GM12878 (cell line): ENCODE results near the gene IRF2. TPM values are rescaled to one million over a fixed set of nuclear protein-coding genes. Genes with fewer than 3 reads are reported as not detected.
A peak's percentile ranks its signal among the peaks of the same experiment; 100 is the strongest.

Experiments used
- ATAC-seq: fragments of 200-7000 bp; cut with Tn5 transposase; 3 replicates; pipeline ENCODE4 v1.9.1; 2020; ENCODE audit warnings: mild to moderate bottlenecking, moderate library complexity
- BruUV-seq: library from RNA; stranded (reverse); fragments of 400-500 nt; replicated peaks from 2 replicates; lab custom pipeline; 2021; lab: Mats Ljungman, UMichigan
- CTCF ChIA-PET: fragments of 300-600 bp; sonication (Branson Sonifier 250); formaldehyde crosslinking; extraction: SDS; loops from one replicate; lab custom pipeline; 2021; ENCODE audit warnings: inconsistent platforms; lab: Yijun Ruan, JAX
- POLR2A ChIA-PET: fragments of 350-600 bp; formaldehyde crosslinking; extraction: SDS; loops from one replicate; lab custom pipeline; 2021; ENCODE audit warnings: inconsistent platforms; lab: Charles Lee
- RAD21 ChIA-PET: fragments of 300-600 bp; sonication (Branson Sonifier 250); formaldehyde crosslinking; loops from one replicate; lab custom pipeline; 2023; ENCODE audit warnings: antibody characterized with exemption; ENCODE audit not compliant: unreplicated experiment; lab: Charles Lee
- SMC1A ChIA-PET: fragments of 300-600 bp; sonication (Branson Sonifier 250); formaldehyde crosslinking; loops from one replicate; lab custom pipeline; 2023; ENCODE audit not compliant: unreplicated experiment, uncharacterized antibody; lab: Charles Lee
- DNase-seq: peaks from one replicate; pipeline ENCODE4 v3.0.0-alpha.2; 2011; ENCODE audit warnings: low read depth, low spot score
- FAIRE-seq: peaks from 3 replicates; lab custom pipeline; 2011; peaks lifted over from hg19 to GRCh38; lab: Jason Lieb, UNC
- H2AFZ ChIP-seq: 2 replicates; pipeline ENCODE4 v1.6.0; 2011; ENCODE audit warnings: low read depth, low read length, control low read depth; ENCODE audit not compliant: control insufficient read depth
- H3K27ac ChIP-seq: 2 replicates; pipeline ENCODE4 v1.5.1; 2011; ENCODE audit warnings: control low read depth; ENCODE audit not compliant: control insufficient read depth, insufficient read depth
- H3K27me3 ChIP-seq, 2 experiments: replicated peaks in 1 of 2; 2 replicates each; pipeline versions ENCODE4 v1.6.0 to v1.6.1; 2011; ENCODE audit warnings: low read length in 1 of 2; ENCODE audit not compliant: control insufficient read depth in 2 of 2, insufficient read depth in 2 of 2
- H3K36me3 ChIP-seq, 2 experiments: 2 replicates each; pipeline ENCODE4 v1.5.1; 2011; ENCODE audit warnings: low read length in 1 of 2; ENCODE audit not compliant: control insufficient read depth in 2 of 2, insufficient read depth in 2 of 2
- H3K4me1 ChIP-seq: 2 replicates; pipeline ENCODE4 v1.6.1; 2011; ENCODE audit warnings: mild to moderate bottlenecking, low read length, moderate library complexity, mixed read lengths; ENCODE audit not compliant: control insufficient read depth, insufficient read depth
- H3K4me2 ChIP-seq: 2 replicates; pipeline ENCODE4 v1.6.0; 2011; ENCODE audit warnings: control low read depth; ENCODE audit not compliant: control insufficient read depth, insufficient read depth
- H3K4me3 ChIP-seq: fragments of 200-600 bp; sonication (generic); 2 replicates; pipeline ENCODE4 v1.5.1; 2016
- H3K79me2 ChIP-seq: 2 replicates; pipeline ENCODE4 v1.6.0; 2011; ENCODE audit warnings: low read length; ENCODE audit not compliant: control insufficient read depth, insufficient read depth
- H3K9ac ChIP-seq: 2 replicates; pipeline ENCODE4 v1.8.0; 2011; ENCODE audit warnings: low read length, control low read depth, mixed read lengths; ENCODE audit not compliant: control insufficient read depth, insufficient read depth
- H3K9me3 ChIP-seq: replicated peaks from 3 replicates; pipeline ENCODE4 v1.5.1; 2011; ENCODE audit warnings: mild to moderate bottlenecking, low read length; ENCODE audit not compliant: control insufficient read depth, insufficient read depth
- H4K20me1 ChIP-seq: 2 replicates; pipeline ENCODE4 v1.6.0; 2011; ENCODE audit not compliant: control insufficient read depth, insufficient read depth
- BCL3 ChIP-seq: IDR thresholded peaks from 2 replicates; pipeline ENCODE4 v1.6.1; 2011; ENCODE audit warnings: borderline replicate concordance, low read depth, mild to moderate bottlenecking, moderate library complexity, low read length; ENCODE audit not compliant: insufficient read depth, poor library complexity, severe bottlenecking
- BCLAF1 ChIP-seq: fragments of 450-650 bp; IDR thresholded peaks from 2 replicates; pipeline ENCODE4 v1.6.1; 2017; ENCODE audit warnings: antibody characterized with exemption, mild to moderate bottlenecking, moderate library complexity
- HDGF ChIP-seq: fragments of 450-650 bp; IDR thresholded peaks from 2 replicates; pipeline ENCODE4 v1.6.1; 2016; ENCODE audit warnings: antibody characterized with exemption
- IRF5 ChIP-seq: fragments of 450-650 bp; IDR thresholded peaks from 2 replicates; pipeline ENCODE4 v1.6.1; 2017; ENCODE audit warnings: borderline replicate concordance
- KDM1A ChIP-seq: fragments of 200-600 bp; sonication (generic); IDR thresholded peaks from 2 replicates; pipeline ENCODE4 v1.6.1; 2016; ENCODE audit warnings: borderline replicate concordance
- NBN ChIP-seq: fragments of 450-650 bp; IDR thresholded peaks from 2 replicates; pipeline ENCODE4 v1.6.1; 2016
- PKNOX1 ChIP-seq: fragments of 450-650 bp; IDR thresholded peaks from 2 replicates; pipeline ENCODE4 v1.6.1; 2016; ENCODE audit warnings: mild to moderate bottlenecking
- POLR2A ChIP-seq: IDR thresholded peaks from 2 replicates; pipeline ENCODE4 v1.6.1; 2011; ENCODE audit warnings: low read depth, mild to moderate bottlenecking, low read length
- RB1 ChIP-seq: fragments of 450-650 bp; formaldehyde crosslinking; IDR thresholded peaks from 2 replicates; pipeline ENCODE4 v1.6.1; 2017; ENCODE audit warnings: mild to moderate bottlenecking, borderline replicate concordance
- SIN3A ChIP-seq: IDR thresholded peaks from 2 replicates; pipeline ENCODE4 v1.6.1; 2012; ENCODE audit warnings: low read depth, low read length, improper control_type of control experiment
- SMAD1 ChIP-seq: fragments of 450-650 bp; IDR thresholded peaks from 2 replicates; pipeline ENCODE4 v1.6.1; 2018; ENCODE audit warnings: mild to moderate bottlenecking, low read depth; ENCODE audit not compliant: partially characterized antibody
- SP1 ChIP-seq: IDR thresholded peaks from one replicate; pipeline ENCODE4 v1.6.1; 2011; ENCODE audit warnings: low read depth, low read length
- WGBS: methylation state at CpG from one replicate; pipeline ENCODE4 v1.1.6; 2016; ENCODE audit warnings: low lambda C conversion rate; ENCODE audit not compliant: insufficient replicate concordance, insufficient coverage; ENCODE audit errors: missing lambda C conversion rate; 5-methylcytosine and 5-hydroxymethylcytosine counted together
- in situ Hi-C: fragments of 300-500 bp; cut with MboI; formaldehyde crosslinking; loops from 9 replicates; pipeline ENCODE4 v1.14.3; 2018; ENCODE audit warnings: mixed read lengths
- intact Hi-C: fragments of 100-400 bp; cut with micrococcal nuclease; formaldehyde crosslinking; loops from one replicate; pipeline ENCODE4 v1.14.2; 2022; ENCODE audit not compliant: unreplicated experiment
- polyA plus RNA-seq, 11 experiments: library from polyadenylated mRNA; depleted of rRNA in 4 of 11; unstranded in 6 of 11; stranded (reverse) in 5 of 11; fragments of >200 nt; fragmentation: Nextera tagmentation in 4 of 11; fragmentation: Illumina TruSeq in 1 of 11; extraction: Ambion mirVana in 4 of 11; extraction: Trizol in 1 of 11; gene quantifications; 1 replicate in 1 of 11; 2 replicates in 10 of 11; pipeline versions ENCODE4 v1.2.1 to v1.2.3, GENCODE V29; 2011 to 2016; ENCODE audit warnings: inconsistent platforms in 2 of 11, missing spikeins in 2 of 11, low read depth in 1 of 11
- total RNA-seq, 4 experiments: library from RNA; depleted of rRNA in 3 of 4; stranded (reverse); fragments of >200 nt in 3 of 4; fragmentation: Illumina TruSeq in 1 of 4; extraction: Trizol in 1 of 4; gene quantifications; 2 replicates each; pipeline versions ENCODE4 v1.2.1 to v1.2.3, GENCODE V29; 2013 to 2021
- TF ChIP-seq, protein P1 (sequence below): IDR thresholded peaks from 2 replicates; pipeline ENCODE4 v1.6.1; 2011; ENCODE audit warnings: low read depth, mild to moderate bottlenecking, low read length, moderate library complexity, borderline replicate concordance; ENCODE audit errors: extremely low read depth
- TF ChIP-seq, protein P2 (sequence below): IDR thresholded peaks from 2 replicates; pipeline ENCODE4 v1.6.1; 2011; ENCODE audit warnings: mild to moderate bottlenecking, low read depth, low read length, moderate library complexity; ENCODE audit not compliant: insufficient replicate concordance

IRF2 gene
- total and polyA plus RNA-seq, 10 of the 15 experiments (the other 5 are each of a cell fraction or from before 2014, with no cell fraction given): 45.1 to 99.3 (median 58.9) TPM

GRCh38 chr4:184376923-184377322 is 97.4 kb downstream of the IRF2 start:
- in situ Hi-C loops (no loop called here), intact Hi-C loops (no loop called here)
- TF ChIP-seq POLR2A: no peak
- TF ChIP-seq HDGF: no peak
- TF ChIP-seq, protein P1, sequence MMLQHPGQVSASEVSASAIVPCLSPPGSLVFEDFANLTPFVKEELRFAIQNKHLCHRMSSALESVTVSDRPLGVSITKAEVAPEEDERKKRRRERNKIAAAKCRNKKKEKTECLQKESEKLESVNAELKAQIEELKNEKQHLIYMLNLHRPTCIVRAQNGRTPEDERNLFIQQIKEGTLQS: no peak
- no peak for TF ChIP-seq RB1
- TF ChIP-seq SMAD1: no peak
- no peak for TF ChIP-seq IRF5
- TF ChIP-seq SIN3A: no peak
- TF ChIP-seq PKNOX1: no peak
- TF ChIP-seq SP1: no peak
- TF ChIP-seq BCLAF1: no peak
- TF ChIP-seq BCL3: no peak
- no peak for TF ChIP-seq KDM1A
- TF ChIP-seq, protein P2, sequence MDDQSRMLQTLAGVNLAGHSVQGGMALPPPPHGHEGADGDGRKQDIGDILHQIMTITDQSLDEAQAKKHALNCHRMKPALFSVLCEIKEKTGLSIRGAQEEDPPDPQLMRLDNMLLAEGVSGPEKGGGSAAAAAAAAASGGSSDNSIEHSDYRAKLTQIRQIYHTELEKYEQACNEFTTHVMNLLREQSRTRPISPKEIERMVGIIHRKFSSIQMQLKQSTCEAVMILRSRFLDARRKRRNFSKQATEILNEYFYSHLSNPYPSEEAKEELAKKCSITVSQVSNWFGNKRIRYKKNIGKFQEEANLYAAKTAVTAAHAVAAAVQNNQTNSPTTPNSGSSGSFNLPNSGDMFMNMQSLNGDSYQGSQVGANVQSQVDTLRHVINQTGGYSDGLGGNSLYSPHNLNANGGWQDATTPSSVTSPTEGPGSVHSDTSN: no peak
- no peak for TF ChIP-seq NBN
- Histone ChIP-seq H2AFZ (no peak overlapping the region), H3K36me3 (no peaks in the 10 kb centered on the region), H3K4me2 (no peak overlapping the region), H3K27me3 (no peaks in the 10 kb centered on the region), H3K4me3 (no peak overlapping the region), H3K9me3 (peaks cover 21% of the 10 kb centered on the region), H3K9ac (no peak overlapping the region), H4K20me1 (no peaks in the 10 kb centered on the region), H3K27ac (no peak overlapping the region), H3K79me2 (peaks cover 6% of the 10 kb centered on the region), H3K4me1 (peaks cover 11% of the 10 kb centered on the region)
- ATAC-seq (no peak), FAIRE-seq (no peak), DNase-seq (no peak)
- ChIA-PET CTCF (no interaction called here), SMC1A (interaction anchor here (0.8 to 2.3 kb wide), 6 partner anchors 11 to 158 kb away, joined by 4 to 11 read pairs (median 5); partner anchors contain the start of gene IRF2), RAD21 (interaction anchor here (1.1 to 1.5 kb wide), 3 partner anchors 23 to 40 kb away, joined by 3 to 6 read pairs (median 5); no protein-coding TSS in a partner anchor), POLR2A (interaction anchor here (0.5 to 2.2 kb wide), 3 partner anchors 16 to 301 kb away, joined by 3 to 9 read pairs (median 3); no protein-coding TSS in a partner anchor)
- 94% methylated on average over 1 of the region's 1 CpG for WGBS
- TSS peak; percentile 18 for BruUV-seq
